Middle frontal gyrus (tissue), 1 donor: ENCODE measurements around the gene TRPM6.
"Not testable (repeated sequence)": the region's sequence is repeated elsewhere in the genome, so short reads cannot be mapped to it uniquely, and the experiment has no call there.

ENCODE experiments used
- DNase-seq: peaks from one replicate; pipeline ENCODE4 v3.0.0-alpha.2; 2015; ENCODE audit warnings: low spot score; ENCODE audit errors: extremely low spot score

The TRPM6 gene

GRCh38 chr9:74887041-74887980, at the start of gene TRPM6:
TSS of gene TRPM6 (minus strand) at chr9:74887921. CDS start at chr9:74887856, 65 bp downstream.
- DNase-seq, result no peak

- DNase-seq, result no peak
Measured at GRCh38 chr9:74935008-74935407, 47.3 kb upstream of the TRPM6 start.

- DNase-seq, result no peak
Measured at GRCh38 chr9:74921737-74922136, 34.0 kb upstream of the TRPM6 start.

GRCh38 chr9:74920944-74921626, 33.4 kb upstream of the TRPM6 start:
- no peak for DNase-seq

- no peak for DNase-seq
Measured at GRCh38 chr9:74910036-74910435, 22.3 kb upstream of the TRPM6 start.

- no peak for DNase-seq
Measured at GRCh38 chr9:74908665-74909064, 20.9 kb upstream of the TRPM6 start.

GRCh38 chr9:74907085-74907484, 19.4 kb upstream of the TRPM6 start:
- DNase-seq, result no peak

GRCh38 chr9:74901001-74901400, 13.3 kb upstream of the TRPM6 start:
- DNase-seq, result no peak

- not testable (repeated sequence) for DNase-seq
Measured at GRCh38 chr9:74888449-74888848, 728 bp upstream of the TRPM6 start.

- DNase-seq, result no peak
Measured at GRCh38 chr9:74887981-74888370, 255 bp upstream of the TRPM6 start.

- no peak for DNase-seq
Measured at GRCh38 chr9:74876382-74876949, 11.3 kb downstream of the TRPM6 start.

GRCh38 chr9:74875656-74876055, 12.1 kb downstream of the TRPM6 start:
- no peak for DNase-seq

- DNase-seq, result no peak
Measured at GRCh38 chr9:74874220-74874619, 13.5 kb downstream of the TRPM6 start.

- DNase-seq, result no peak
Measured at GRCh38 chr9:74872619-74873233, 15.0 kb downstream of the TRPM6 start.

- no peak for DNase-seq
Measured at GRCh38 chr9:74867483-74867882, 20.2 kb downstream of the TRPM6 start.

- DNase-seq, result no peak
Measured at GRCh38 chr9:74865177-74865576, 22.5 kb downstream of the TRPM6 start.

- no peak for DNase-seq
Measured at GRCh38 chr9:74861773-74862474, 25.8 kb downstream of the TRPM6 start.

GRCh38 chr9:74861071-74861470, 26.6 kb downstream of the TRPM6 start:
- no peak for DNase-seq

GRCh38 chr9:74860247-74860646, 27.5 kb downstream of the TRPM6 start:
- not testable (repeated sequence) for DNase-seq

GRCh38 chr9:74859786-74860185, 27.9 kb downstream of the TRPM6 start:
- no peak for DNase-seq

GRCh38 chr9:74858751-74859414, 28.8 kb downstream of the TRPM6 start:
- no peak for DNase-seq
